Tibial artery (tissue), 4 donors: ENCODE results near the gene CDH4.

Experiments
- DNase-seq, 2 donors: peaks; one replicate each; pipeline ENCODE4 v3.0.0-alpha.2; 2019
- H3K27ac ChIP-seq, 2 donors: fragments of 200-600 bp; sonication (generic) in 1 of 2; 1 replicate in 1 of 2; 2 replicates in 1 of 2; pipeline ENCODE4 v1.5.1; 2018 to 2019; ENCODE audit warnings: mild to moderate bottlenecking in 1 of 2
- H3K27me3 ChIP-seq, 2 donors: fragments of 200-600 bp; sonication (generic) in 1 of 2; one replicate each; pipeline versions ENCODE4 v1.5.1 to v1.6.0; 2016 to 2019
- H3K36me3 ChIP-seq, 3 donors: fragments of 200-600 bp; sonication (generic) in 2 of 3; one replicate each; pipeline ENCODE4 v1.5.1; 2016 to 2019; ENCODE audit warnings: mild to moderate bottlenecking in 2 of 3
- H3K4me1 ChIP-seq, 4 donors: fragments of 200-600 bp; sonication (generic) in 2 of 4; 1 replicate in 3 of 4; 2 replicates in 1 of 4; pipeline ENCODE4 v1.5.1; 2016 to 2019
- H3K4me3 ChIP-seq, 2 donors: fragments of 200-600 bp; sonication (generic) in 1 of 2; 1 replicate in 1 of 2; 2 replicates in 1 of 2; pipeline ENCODE4 v1.5.1; 2018 to 2019; ENCODE audit warnings: mild to moderate bottlenecking in 2 of 2
- H3K9me3 ChIP-seq, 3 donors: fragments of 200-600 bp; sonication (generic) in 1 of 3; one replicate each; pipeline ENCODE4 v1.5.1; 2016 to 2019
- CTCF ChIP-seq, 2 experiments: fragments of 200-600 bp in 1 of 2; fragments of 450-650 bp in 1 of 2; IDR thresholded peaks; one replicate each; pipeline ENCODE4 v1.5.1; 2017 to 2019; ENCODE audit warnings: antibody characterized with exemption in 2 of 2, mild to moderate bottlenecking in 1 of 2, moderate library complexity in 1 of 2
- intact Hi-C: fragments of 100-400 bp; cut with DNase I; formaldehyde crosslinking; loops from one replicate; pipeline ENCODE4 v1.15.0; 2023; ENCODE audit warnings: low total_unique reads

Gene CDH4

GRCh38 chr20:61816606-61817460, 564.8 kb downstream of the CDH4 start:
- TF ChIP-seq CTCF (IDR thresholded peaks at IDR 0.05): no peak

GRCh38 chr20:61817575-61817974, 565.5 kb downstream of the CDH4 start:
- H3K4me3 ChIP-seq: no peak overlapping the region
- no peak for TF ChIP-seq CTCF (IDR thresholded peaks at IDR 0.05)
- no peak for DNase-seq
- intact Hi-C loops: no loop called here
- H3K9me3 ChIP-seq: no peaks in the 10 kb centered on the region
- H3K36me3 ChIP-seq: no peaks in the 10 kb centered on the region
- H3K27me3 ChIP-seq: peaks cover 0 to 18% of the 10 kb centered on the region in 2 donors
- H3K4me1 ChIP-seq: no peaks in the 10 kb centered on the region
- no peak overlapping the region for H3K27ac ChIP-seq

More at GRCh38 chr20:61816606-61817460, 564.8 kb downstream of the CDH4 start:
- Histone ChIP-seq H3K36me3 (no peaks in the 10 kb centered on the region), H3K4me1 (no peaks in the 10 kb centered on the region), H3K27me3 (peaks cover 0 to 23% of the 10 kb centered on the region in 2 donors), H3K9me3 (no peaks in the 10 kb centered on the region), H3K27ac (no peak overlapping the region), H3K4me3 (no peak overlapping the region)
- DNase-seq: no peak
- intact Hi-C loops: no loop called here

DNA sequence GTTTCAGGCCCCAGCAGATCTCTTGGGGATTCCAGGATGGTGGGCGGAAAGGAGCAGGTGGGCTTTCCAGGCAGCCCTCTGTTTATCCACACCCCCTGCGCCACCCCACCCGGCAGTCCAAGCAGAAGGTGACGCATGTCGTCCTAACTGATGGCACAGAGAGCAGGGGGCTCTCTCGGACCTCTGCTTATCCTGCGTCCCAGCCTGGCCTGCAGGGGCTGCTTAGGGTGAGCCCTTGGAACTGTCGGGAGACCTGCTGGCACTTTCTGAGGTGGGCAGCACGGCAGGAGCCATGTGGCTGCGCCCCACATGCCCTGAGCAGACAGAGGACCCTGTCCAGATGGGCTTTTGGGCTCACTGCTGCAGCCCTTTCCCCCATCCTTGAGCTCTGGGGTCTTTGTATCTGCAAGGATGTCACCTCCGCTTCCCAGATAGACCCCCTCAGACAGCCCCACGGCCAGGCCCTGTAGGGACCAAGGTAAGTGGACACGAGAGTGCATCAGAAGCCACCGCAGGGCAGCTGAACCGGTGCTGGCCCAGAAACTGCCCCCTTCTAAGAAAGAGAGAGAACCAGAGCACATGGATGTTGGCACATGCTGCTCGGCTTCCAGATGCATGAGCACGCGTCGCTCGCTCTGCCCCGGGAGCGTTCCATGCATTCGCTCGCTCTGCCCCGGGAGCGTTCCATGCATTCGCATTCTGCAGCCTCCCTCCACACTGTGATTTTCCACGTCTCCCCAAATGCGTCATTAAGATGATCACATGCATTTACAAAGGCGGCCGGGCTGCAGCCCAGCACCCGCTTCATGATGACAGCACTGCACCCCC, 566.9 kb downstream of the CDH4 start:
- Histone ChIP-seq H3K4me3 (no peak overlapping the region), H3K36me3 (no peaks in the 10 kb centered on the region), H3K27ac (no peak overlapping the region), H3K27me3 (peaks cover 0 to 14% of the 10 kb centered on the region in 2 donors), H3K4me1 (no peaks in the 10 kb centered on the region), H3K9me3 (no peaks in the 10 kb centered on the region)
- DNase-seq: no peak
- intact Hi-C loops: no loop called here
- no peak for TF ChIP-seq CTCF (IDR thresholded peaks at IDR 0.05)

DNA sequence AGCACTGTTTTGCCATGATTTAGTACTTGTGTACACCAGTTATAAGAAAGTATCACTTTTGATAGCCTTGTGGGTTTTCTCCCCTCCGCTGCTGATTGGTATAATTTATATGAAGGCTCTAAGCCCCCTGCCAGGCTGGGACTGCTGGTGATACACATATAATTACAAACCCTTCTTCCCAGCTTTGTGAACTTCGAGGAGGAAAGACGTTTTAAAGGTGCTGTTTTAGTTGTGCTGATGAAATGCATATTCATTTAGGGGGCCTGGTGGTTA, 567.4 kb downstream of the CDH4 start:
- Histone ChIP-seq H3K27me3 (peaks cover 0 to 11% of the 10 kb centered on the region in 2 donors), H3K4me1 (no peaks in the 10 kb centered on the region), H3K27ac (no peak overlapping the region), H3K9me3 (no peaks in the 10 kb centered on the region), H3K36me3 (no peaks in the 10 kb centered on the region), H3K4me3 (no peak overlapping the region)
- no peak for DNase-seq
- no peak for TF ChIP-seq CTCF (IDR thresholded peaks at IDR 0.05)
- intact Hi-C loops: no loop called here

DNA sequence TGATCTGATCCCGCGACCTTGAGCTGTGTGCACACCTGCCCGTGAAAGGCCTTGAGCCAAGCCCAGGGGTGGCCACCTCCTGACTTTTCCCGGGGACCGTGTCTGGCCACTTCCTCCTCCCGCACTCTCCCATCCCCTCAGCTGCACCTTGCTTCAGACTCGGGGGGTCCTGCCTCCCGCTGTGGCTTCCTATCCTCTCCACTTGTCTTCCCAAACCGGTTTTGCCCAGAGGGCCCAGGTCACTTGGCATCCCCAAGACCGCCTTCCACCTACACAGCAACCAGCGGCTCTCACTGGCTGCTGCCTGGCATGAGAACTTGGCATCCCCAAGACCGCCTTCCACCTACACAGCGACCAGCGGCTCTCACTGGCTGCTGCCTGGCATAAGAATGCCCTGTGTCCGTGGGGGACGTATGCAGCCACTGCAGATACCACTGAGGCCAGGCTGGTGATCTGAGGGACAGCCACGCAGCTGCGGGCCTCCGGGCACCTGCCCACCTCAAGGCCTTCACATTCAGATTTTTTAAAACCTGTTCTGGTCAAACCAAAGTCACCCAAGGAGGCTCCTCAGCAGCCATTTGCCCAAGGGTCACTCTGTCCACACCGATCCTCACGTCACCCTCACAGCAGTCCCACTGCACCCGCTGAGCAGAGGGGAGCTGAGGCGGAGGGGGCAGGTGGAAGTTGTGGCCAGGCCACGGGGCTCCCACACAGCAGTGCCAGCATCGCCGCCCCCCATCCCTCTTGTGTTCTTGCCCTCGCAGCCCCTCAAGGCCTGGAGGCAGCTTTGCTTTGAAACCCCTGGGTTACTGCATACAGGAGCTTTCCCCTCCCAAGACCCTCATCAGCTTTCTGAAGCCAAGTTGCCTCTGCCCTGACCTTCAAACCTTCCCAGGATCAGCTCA, 568.1 kb downstream of the CDH4 start:
- no peak overlapping the region for H3K4me3 ChIP-seq
- no peak for TF ChIP-seq CTCF (IDR thresholded peaks at IDR 0.05)
- no peak overlapping the region for H3K27ac ChIP-seq
- peaks cover 0 to 11% of the 10 kb centered on the region in 2 donors for H3K27me3 ChIP-seq
- intact Hi-C loops: no loop called here
- no peaks in the 10 kb centered on the region for H3K9me3 ChIP-seq
- DNase-seq: no peak
- no peaks in the 10 kb centered on the region for H3K4me1 ChIP-seq
- H3K36me3 ChIP-seq: no peaks in the 10 kb centered on the region
